ENCODE data around the gene AUTS2. TPM values are rescaled to one million over a fixed set of nuclear protein-coding genes. Genes with fewer than 3 reads are reported as not detected.

Gene AUTS2
- total and polyA plus RNA-seq, 2 of the 8 experiments (the other 6 are each of a cell fraction or from before 2014, with no cell fraction given) = 25.9 to 101 TPM

DNA sequence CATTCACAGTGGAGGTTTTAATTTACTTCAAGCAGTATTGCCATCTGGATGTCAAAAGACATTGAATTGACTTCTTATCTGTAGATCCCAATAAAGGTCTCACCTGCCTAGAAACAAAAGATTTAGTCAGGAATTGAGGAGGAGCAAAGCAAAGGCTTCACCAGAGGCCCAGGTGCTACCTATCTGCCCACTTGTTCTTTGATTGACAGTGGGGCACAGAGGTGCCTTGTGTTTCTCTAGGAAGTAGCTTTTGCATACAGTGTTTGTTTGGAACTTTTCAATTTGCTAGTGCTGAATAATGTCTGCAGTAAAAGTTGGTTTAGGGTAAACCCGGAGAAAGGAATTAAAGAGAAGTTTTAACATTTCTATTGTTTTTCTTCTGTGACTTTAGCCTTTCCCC is 40.4 kb downstream of the AUTS2 start (continued):
- TF ChIP-seq, protein P1, sequence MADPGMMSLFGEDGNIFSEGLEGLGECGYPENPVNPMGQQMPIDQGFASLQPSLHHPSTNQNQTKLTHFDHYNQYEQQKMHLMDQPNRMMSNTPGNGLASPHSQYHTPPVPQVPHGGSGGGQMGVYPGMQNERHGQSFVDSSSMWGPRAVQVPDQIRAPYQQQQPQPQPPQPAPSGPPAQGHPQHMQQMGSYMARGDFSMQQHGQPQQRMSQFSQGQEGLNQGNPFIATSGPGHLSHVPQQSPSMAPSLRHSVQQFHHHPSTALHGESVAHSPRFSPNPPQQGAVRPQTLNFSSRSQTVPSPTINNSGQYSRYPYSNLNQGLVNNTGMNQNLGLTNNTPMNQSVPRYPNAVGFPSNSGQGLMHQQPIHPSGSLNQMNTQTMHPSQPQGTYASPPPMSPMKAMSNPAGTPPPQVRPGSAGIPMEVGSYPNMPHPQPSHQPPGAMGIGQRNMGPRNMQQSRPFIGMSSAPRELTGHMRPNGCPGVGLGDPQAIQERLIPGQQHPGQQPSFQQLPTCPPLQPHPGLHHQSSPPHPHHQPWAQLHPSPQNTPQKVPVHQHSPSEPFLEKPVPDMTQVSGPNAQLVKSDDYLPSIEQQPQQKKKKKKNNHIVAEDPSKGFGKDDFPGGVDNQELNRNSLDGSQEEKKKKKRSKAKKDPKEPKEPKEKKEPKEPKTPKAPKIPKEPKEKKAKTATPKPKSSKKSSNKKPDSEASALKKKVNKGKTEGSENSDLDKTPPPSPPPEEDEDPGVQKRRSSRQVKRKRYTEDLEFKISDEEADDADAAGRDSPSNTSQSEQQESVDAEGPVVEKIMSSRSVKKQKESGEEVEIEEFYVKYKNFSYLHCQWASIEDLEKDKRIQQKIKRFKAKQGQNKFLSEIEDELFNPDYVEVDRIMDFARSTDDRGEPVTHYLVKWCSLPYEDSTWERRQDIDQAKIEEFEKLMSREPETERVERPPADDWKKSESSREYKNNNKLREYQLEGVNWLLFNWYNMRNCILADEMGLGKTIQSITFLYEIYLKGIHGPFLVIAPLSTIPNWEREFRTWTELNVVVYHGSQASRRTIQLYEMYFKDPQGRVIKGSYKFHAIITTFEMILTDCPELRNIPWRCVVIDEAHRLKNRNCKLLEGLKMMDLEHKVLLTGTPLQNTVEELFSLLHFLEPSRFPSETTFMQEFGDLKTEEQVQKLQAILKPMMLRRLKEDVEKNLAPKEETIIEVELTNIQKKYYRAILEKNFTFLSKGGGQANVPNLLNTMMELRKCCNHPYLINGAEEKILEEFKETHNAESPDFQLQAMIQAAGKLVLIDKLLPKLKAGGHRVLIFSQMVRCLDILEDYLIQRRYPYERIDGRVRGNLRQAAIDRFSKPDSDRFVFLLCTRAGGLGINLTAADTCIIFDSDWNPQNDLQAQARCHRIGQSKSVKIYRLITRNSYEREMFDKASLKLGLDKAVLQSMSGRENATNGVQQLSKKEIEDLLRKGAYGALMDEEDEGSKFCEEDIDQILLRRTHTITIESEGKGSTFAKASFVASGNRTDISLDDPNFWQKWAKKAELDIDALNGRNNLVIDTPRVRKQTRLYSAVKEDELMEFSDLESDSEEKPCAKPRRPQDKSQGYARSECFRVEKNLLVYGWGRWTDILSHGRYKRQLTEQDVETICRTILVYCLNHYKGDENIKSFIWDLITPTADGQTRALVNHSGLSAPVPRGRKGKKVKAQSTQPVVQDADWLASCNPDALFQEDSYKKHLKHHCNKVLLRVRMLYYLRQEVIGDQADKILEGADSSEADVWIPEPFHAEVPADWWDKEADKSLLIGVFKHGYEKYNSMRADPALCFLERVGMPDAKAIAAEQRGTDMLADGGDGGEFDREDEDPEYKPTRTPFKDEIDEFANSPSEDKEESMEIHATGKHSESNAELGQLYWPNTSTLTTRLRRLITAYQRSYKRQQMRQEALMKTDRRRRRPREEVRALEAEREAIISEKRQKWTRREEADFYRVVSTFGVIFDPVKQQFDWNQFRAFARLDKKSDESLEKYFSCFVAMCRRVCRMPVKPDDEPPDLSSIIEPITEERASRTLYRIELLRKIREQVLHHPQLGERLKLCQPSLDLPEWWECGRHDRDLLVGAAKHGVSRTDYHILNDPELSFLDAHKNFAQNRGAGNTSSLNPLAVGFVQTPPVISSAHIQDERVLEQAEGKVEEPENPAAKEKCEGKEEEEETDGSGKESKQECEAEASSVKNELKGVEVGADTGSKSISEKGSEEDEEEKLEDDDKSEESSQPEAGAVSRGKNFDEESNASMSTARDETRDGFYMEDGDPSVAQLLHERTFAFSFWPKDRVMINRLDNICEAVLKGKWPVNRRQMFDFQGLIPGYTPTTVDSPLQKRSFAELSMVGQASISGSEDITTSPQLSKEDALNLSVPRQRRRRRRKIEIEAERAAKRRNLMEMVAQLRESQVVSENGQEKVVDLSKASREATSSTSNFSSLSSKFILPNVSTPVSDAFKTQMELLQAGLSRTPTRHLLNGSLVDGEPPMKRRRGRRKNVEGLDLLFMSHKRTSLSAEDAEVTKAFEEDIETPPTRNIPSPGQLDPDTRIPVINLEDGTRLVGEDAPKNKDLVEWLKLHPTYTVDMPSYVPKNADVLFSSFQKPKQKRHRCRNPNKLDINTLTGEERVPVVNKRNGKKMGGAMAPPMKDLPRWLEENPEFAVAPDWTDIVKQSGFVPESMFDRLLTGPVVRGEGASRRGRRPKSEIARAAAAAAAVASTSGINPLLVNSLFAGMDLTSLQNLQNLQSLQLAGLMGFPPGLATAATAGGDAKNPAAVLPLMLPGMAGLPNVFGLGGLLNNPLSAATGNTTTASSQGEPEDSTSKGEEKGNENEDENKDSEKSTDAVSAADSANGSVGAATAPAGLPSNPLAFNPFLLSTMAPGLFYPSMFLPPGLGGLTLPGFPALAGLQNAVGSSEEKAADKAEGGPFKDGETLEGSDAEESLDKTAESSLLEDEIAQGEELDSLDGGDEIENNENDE (IDR thresholded peaks at IDR 0.05; ENCODE audit: insufficient replicate concordance, low read length) = no peak
- TF ChIP-seq CBX5 (IDR thresholded peaks at IDR 0.05; ENCODE audit: low read depth, low read length) = no peak
